ENCODE data around the gene SRSF3.
"Not testable (repeated sequence)": the region's sequence is repeated elsewhere in the genome, so short reads cannot be mapped to it uniquely, and the experiment has no call there.

Gene SRSF3

DNA sequence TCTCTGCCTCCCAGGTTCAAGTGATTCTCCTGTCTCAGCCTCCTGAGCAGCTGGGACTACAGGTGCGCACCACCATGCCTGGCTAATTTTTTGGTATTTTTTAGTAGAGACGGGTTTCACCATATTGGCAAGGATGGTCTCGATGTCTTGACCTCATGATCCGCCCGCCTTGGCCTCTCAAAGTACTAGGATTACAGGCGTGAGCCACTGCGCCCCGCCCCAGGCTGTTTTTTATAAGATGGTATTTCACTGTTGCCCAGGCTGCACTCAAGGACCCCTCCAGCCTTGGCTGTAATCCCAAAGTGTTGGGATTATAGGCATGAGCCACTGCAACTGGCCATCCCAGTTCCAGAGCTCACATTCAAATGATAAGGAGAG is 13.1 kb downstream of the SRSF3 start:
- Histone ChIP-seq H3K36me3 (ENCODE audit: control insufficient read depth in 2 of 2, insufficient read depth in 1 of 2, low read length in 2 of 2) (peaks cover 68 to 95% of the 10 kb centered on the region in 2 experiments), H3K27ac (ENCODE audit: extremely low read depth, low read depth, low read length) (peak overlapping the region; percentile 70)
- H3K4me1 ChIP-seq (ENCODE audit: control insufficient read depth, insufficient read depth, low read length); H3K9me3 ChIP-seq (ENCODE audit: control insufficient read depth, insufficient read depth, low read depth, low read length); H3K4me3 ChIP-seq (ENCODE audit: low read depth, low read length): not testable (repeated sequence)
- TF ChIP-seq ZNF18 (tag by site-specific recombination; IDR thresholded peaks at IDR 0.05), result peak; percentile 50
- TF ChIP-seq ZNF600 (tag by site-specific recombination; IDR thresholded peaks at IDR 0.05), result peak; percentile 65; the same call in 1 of the 2 replicates
- peak; percentile 11; the same call in 1 of the 2 replicates for TF ChIP-seq IKZF3 (tag by site-specific recombination; IDR thresholded peaks at IDR 0.05)
- 0 out of 2 replicates have a peak, but pooled peaks have one; percentile 8 for TF ChIP-seq WT1 (tag by site-specific recombination; IDR thresholded peaks at IDR 0.05)
- TF ChIP-seq, protein P1, sequence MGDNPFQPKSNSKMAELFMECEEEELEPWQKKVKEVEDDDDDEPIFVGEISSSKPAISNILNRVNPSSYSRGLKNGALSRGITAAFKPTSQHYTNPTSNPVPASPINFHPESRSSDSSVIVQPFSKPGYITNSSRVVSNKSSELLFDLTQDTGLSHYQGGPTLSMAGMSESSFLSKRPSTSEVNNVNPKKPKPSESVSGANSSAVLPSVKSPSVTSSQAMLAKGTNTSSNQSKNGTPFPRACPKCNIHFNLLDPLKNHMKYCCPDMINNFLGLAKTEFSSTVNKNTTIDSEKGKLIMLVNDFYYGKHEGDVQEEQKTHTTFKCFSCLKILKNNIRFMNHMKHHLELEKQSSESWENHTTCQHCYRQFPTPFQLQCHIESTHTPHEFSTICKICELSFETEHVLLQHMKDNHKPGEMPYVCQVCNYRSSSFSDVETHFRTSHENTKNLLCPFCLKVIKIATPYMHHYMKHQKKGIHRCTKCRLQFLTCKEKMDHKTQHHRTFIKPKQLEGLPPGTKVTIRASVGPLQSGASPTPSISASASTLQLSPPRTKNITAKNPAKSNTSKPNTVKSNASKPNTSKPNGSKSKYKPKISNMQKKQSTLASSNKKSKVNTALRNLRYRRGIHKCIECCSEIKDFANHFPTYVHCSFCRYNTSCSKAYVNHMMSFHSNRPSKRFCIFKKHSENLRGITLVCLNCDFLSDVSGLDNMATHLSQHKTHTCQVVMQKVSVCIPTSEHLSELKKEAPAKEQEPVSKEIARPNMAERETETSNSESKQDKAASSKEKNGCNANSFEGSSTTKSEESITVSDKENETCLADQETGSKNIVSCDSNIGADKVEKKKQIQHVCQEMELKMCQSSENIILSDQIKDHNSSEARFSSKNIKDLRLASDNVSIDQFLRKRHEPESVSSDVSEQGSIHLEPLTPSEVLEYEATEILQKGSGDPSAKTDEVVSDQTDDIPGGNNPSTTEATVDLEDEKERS (tag by site-specific recombination; IDR thresholded peaks at IDR 0.05), result peak; percentile 54; the same call in 1 of the 2 replicates
- CTCF ChIA-PET, result interaction anchor here (0.6 to 3.8 kb wide), 6 partner anchors 8 to 176 kb away, joined by 3 to 22 read pairs (median 5); no protein-coding TSS in a partner anchor
- POLR2A ChIA-PET, result interaction anchor here (0.6 to 5.2 kb wide), 6 partner anchors 9 to 184 kb away, joined by 3 to 25 read pairs (median 6); no protein-coding TSS in a partner anchor

- no peak overlapping the region for H3K4me3 ChIP-seq (ENCODE audit: low read depth, low read length)
- peak overlapping the region; percentile 70 for H3K27ac ChIP-seq (ENCODE audit: extremely low read depth, low read depth, low read length)
- ChIA-PET POLR2A (interaction anchor here (0.6 to 5.2 kb wide), 7 partner anchors 8 to 185 kb away, joined by 4 to 25 read pairs (median 8); no protein-coding TSS in a partner anchor), CTCF (interaction anchor here (0.5 to 3.8 kb wide), 4 partner anchors 111 to 410 kb away, joined by 3 to 22 read pairs (median 4); no protein-coding TSS in a partner anchor)
- H3K36me3 ChIP-seq (ENCODE audit: control insufficient read depth in 2 of 2, insufficient read depth in 1 of 2, low read length in 2 of 2), result peaks cover 67 to 95% of the 10 kb centered on the region in 2 experiments
- H3K4me1 ChIP-seq (ENCODE audit: control insufficient read depth, insufficient read depth, low read length), result no peaks in the 10 kb centered on the region
- no peaks in the 10 kb centered on the region for H3K9me3 ChIP-seq (ENCODE audit: control insufficient read depth, insufficient read depth, low read depth, low read length)
- TF ChIP-seq KLF8 (tag by site-specific recombination; IDR thresholded peaks at IDR 0.05) (0 out of 2 replicates have a peak, but pooled peaks have one; percentile 37), ZNF843 (tag by site-specific recombination; IDR thresholded peaks at IDR 0.05) (no peak), ZSCAN16 (tag by site-specific recombination; IDR thresholded peaks at IDR 0.05) (peak; percentile 84), ZNF239 (tag by site-specific recombination; IDR thresholded peaks at IDR 0.05) (peak; percentile 84; the same call in 1 of the 2 replicates), ZNF112 (tag by site-specific recombination; IDR thresholded peaks at IDR 0.05) (no peak), ZNF837 (tag by site-specific recombination; IDR thresholded peaks at IDR 0.05) (no peak), ZNF629 (tag by site-specific recombination; IDR thresholded peaks at IDR 0.05) (0 out of 2 replicates have a peak, but pooled peaks have one; percentile 15), WT1 (tag by site-specific recombination; IDR thresholded peaks at IDR 0.05) (peak; percentile 57; the same call in 1 of the 2 replicates), ZNF146 (tag by site-specific recombination; IDR thresholded peaks at IDR 0.05) (peak; percentile 51), ZNF664 (tag by site-specific recombination; IDR thresholded peaks at IDR 0.05) (peak; percentile 26; the same call in 1 of the 2 replicates), FEZF1 (tag by site-specific recombination; IDR thresholded peaks at IDR 0.05) (0 out of 2 replicates have a peak, but pooled peaks have one; percentile 19), ZNF2 (tag by site-specific recombination; IDR thresholded peaks at IDR 0.05) (peak; percentile 17; the same call in 1 of the 2 replicates), ZNF366 (tag by site-specific recombination; conservative IDR thresholded peaks at IDR 0.05) (0 out of 2 replicates have a peak, but pooled peaks have one; percentile 19), GLIS1 (tag by site-specific recombination; IDR thresholded peaks at IDR 0.05) (peak; percentile 67), ZNF18 (tag by site-specific recombination; IDR thresholded peaks at IDR 0.05) (0 out of 2 replicates have a peak, but pooled peaks have one; percentile 31)
- TF ChIP-seq, protein P2, sequence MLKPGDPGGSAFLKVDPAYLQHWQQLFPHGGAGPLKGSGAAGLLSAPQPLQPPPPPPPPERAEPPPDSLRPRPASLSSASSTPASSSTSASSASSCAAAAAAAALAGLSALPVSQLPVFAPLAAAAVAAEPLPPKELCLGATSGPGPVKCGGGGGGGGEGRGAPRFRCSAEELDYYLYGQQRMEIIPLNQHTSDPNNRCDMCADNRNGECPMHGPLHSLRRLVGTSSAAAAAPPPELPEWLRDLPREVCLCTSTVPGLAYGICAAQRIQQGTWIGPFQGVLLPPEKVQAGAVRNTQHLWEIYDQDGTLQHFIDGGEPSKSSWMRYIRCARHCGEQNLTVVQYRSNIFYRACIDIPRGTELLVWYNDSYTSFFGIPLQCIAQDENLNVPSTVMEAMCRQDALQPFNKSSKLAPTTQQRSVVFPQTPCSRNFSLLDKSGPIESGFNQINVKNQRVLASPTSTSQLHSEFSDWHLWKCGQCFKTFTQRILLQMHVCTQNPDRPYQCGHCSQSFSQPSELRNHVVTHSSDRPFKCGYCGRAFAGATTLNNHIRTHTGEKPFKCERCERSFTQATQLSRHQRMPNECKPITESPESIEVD (tag by site-specific recombination; IDR thresholded peaks at IDR 0.05), result peak; percentile 44; the same call in 1 of the 2 replicates
- TF ChIP-seq, protein P3, sequence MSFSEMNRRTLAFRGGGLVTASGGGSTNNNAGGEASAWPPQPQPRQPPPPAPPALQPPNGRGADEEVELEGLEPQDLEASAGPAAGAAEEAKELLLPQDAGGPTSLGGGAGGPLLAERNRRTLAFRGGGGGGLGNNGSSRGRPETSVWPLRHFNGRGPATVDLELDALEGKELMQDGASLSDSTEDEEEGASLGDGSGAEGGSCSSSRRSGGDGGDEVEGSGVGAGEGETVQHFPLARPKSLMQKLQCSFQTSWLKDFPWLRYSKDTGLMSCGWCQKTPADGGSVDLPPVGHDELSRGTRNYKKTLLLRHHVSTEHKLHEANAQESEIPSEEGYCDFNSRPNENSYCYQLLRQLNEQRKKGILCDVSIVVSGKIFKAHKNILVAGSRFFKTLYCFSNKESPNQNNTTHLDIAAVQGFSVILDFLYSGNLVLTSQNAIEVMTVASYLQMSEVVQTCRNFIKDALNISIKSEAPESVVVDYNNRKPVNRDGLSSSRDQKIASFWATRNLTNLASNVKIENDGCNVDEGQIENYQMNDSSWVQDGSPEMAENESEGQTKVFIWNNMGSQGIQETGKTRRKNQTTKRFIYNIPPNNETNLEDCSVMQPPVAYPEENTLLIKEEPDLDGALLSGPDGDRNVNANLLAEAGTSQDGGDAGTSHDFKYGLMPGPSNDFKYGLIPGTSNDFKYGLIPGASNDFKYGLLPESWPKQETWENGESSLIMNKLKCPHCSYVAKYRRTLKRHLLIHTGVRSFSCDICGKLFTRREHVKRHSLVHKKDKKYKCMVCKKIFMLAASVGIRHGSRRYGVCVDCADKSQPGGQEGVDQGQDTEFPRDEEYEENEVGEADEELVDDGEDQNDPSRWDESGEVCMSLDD (tag by site-specific recombination; IDR thresholded peaks at IDR 0.05), result no peak
Observed at GRCh38 chr6:36607683-36608386, 13.7 kb downstream of the SRSF3 start.
